HS-27A (cell line): ENCODE data around the gene LRFN4.

Experiments used
- DNase-seq: peaks from one replicate; pipeline ENCODE4 v3.0.0-alpha.2; 2012; ENCODE audit warnings: low read depth, missing footprints

Gene LRFN4

GRCh38 chr11:66870616-66871520 is 14.0 kb downstream of the LRFN4 start:
- DNase-seq = no peak

GRCh38 chr11:66871521-66871901 is 14.6 kb downstream of the LRFN4 start:
- no peak for DNase-seq

GRCh38 chr11:66874232-66874631 is 17.4 kb downstream of the LRFN4 start:
- DNase-seq = no peak

DNA sequence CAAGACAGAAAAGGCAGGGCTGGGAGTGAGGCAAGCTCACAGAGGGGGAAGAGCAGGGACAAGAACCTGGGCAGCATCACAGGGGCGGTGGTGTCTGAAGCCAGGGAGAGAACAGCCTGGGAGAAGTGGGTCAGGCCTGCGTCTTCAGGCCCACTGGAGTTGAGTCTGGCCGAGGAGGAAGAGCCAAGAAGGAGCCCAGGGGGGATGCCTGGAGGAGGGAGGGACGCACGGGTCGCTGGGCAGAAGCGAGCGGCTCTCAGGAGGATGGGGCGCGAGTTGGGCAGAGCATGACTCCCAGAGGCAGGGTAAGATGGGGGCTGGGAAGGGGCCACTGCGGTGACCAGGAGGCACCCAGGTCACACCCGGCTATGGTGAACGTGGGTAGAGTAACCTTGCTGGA is 18.5 kb downstream of the LRFN4 start:
- DNase-seq = no peak

DNA sequence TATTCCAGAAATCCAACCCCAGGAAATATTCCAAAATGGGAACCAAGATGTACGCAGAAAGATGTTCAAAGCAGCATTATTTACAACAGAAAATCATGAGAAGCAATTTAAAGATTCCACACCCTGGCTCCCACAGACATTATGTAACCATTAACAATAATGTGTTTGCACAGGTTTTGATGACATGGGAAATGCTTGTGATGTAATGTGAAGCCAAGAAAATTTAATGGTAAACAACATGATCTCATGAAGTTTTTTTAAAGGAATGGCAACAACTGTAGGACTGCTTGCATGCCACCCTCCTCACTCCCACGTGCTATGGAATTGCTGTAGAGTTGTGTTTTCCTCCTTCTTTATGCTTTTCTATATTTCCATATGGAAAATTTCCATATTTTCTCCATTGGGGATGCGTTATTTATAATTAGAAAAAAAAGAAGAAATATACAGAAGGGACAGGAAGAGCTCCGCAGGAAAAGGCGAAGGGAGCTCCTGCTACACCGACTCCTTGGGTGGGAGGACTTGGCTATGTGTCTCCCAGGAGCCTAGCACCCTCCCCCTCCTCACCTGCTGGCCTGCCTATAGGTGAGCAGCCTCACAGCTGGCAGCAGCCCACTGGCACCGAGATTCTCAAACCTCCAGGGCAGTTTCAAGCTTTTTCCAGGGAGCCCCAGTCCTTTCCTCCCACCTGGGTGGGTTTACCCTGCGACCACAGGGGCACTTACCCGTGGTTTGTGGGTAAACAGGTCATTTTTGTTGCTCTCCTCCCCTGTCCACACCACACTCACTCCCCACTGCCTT is 20.9 kb downstream of the LRFN4 start:
- DNase-seq = no peak

GRCh38 chr11:66878474-66878873 is 21.6 kb downstream of the LRFN4 start:
- no peak for DNase-seq

GRCh38 chr11:66879000-66879399 is 22.1 kb downstream of the LRFN4 start:
- no peak for DNase-seq

DNA sequence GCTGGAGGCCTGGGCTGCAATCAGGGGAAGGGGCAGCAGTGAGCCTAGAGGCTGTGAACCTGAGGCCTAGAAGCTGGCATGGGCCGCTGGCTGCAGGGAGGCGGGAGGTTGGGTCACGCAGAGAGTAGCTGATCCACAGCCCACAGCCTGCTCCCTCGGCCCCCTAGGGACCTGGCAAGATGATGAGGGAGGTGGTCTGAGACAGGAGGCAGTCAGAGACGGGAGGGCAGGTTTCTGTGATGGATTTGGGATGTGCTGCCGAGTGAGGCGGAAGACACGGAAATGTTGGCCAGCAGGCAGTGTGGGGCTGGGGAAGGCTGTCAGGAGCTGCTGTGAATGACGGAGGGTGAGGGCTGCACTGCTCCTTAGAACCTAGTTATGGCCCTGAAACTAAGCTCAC is 22.7 kb downstream of the LRFN4 start:
- no peak for DNase-seq

GRCh38 chr11:66879999-66880398 is 23.1 kb downstream of the LRFN4 start:
- no peak for DNase-seq

- no peak for DNase-seq
Observed at GRCh38 chr11:66880496-66881450, 23.9 kb downstream of the LRFN4 start.

DNA sequence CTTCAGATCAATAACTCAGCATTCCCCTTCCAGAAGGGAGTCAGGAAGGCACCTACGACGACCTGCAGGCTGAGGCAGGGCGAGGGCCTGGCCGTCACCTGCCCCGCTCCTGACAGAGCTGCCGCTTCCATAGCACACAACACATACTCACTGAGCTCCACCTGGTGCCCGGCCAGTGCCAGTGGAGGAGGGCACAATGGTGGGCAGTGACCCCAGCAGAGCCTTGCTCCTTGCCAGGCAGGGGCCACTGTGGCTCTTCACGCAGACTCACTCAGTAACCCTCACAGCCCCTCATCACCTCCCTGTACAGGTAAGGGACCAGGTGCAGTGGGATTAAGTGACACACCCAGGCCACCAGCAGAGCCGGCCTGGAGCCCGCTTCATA is 24.6 kb downstream of the LRFN4 start:
- DNase-seq = no peak

- DNase-seq = no peak
Observed at GRCh38 chr11:66881927-66882452, 25.1 kb downstream of the LRFN4 start.

GRCh38 chr11:66882561-66883015 is 25.7 kb downstream of the LRFN4 start:
- DNase-seq = no peak

DNA sequence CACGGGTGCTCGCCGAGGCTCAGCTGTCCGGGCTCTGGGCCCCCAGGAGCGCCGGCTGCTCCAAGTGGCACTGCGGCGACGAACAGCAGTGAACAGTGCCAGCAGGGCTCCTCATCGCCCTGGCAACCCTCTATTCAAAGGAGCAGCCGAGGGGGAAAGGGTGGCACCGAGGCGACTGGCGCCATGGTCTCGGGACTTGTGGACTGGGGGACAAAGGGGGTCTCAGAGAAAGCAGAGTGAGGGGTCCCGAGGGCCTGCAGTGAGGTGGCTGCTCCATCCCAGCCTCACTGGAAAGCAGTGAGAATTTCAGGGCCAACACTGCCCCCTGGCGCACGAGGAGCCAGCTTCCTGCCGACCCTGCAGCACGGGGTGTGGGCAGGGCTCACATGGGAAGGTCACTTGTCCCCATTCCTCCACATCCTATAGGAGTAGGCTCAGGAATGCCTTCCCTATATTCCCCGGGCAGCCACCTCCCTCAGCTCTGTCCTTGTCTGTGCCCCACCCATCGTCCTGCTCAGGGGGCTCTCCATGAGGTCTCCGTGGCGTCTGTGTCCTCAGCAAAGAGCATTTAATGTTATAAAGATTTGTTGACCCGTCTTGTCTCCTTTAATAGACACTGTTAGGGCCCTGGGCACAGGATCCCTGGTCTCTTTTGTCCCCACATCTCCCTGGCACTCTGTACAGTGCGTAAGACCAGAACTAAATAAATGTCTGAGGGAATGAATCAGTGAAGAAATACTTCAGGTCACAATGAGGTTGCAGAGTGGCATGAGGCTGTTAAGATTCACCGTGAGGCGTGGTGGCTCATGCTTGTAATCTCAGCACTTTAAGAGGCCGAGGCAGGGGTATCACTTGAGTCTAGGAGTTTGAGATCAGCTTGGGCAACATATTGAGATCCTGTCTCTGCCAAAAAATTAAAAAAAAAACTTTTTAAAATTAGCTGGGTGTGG is 26.4 kb downstream of the LRFN4 start:
- peak; percentile 87 for DNase-seq

GRCh38 chr11:66884443-66884842 is 27.6 kb downstream of the LRFN4 start:
- no peak for DNase-seq

GRCh38 chr11:66885469-66885868 is 28.6 kb downstream of the LRFN4 start:
- no peak for DNase-seq

GRCh38 chr11:66885950-66886440 is 29.1 kb downstream of the LRFN4 start:
- no peak for DNase-seq

GRCh38 chr11:66886671-66887221 is 29.9 kb downstream of the LRFN4 start:
- DNase-seq = peak; percentile 36

- no peak for DNase-seq
Observed at GRCh38 chr11:66887526-66887925, 30.7 kb downstream of the LRFN4 start.

DNA sequence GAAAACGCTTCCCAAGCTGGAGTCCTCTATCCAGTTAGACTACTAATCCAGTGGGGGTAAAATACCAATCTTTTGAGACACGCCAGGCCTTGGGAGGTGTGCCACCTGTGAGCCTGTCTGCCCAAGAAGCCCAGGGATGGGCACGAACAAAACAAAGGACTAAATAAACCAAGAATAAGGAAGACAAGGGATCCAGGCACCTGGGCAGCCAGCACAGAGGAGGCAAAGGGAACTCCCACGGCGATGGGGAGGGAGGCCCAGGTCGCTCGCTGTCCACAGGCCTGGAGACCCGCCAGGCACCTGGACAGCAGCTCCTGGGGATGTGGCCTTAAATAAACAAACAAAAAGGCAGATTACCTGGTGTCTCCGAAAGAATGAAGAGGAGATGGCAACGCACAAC is 31.4 kb downstream of the LRFN4 start:
- no peak for DNase-seq
